Activated CD4-positive, alpha-beta memory T cell treated with anti-CD3 and anti-CD28 coated beads for 36 hours (primary cell): Measurements from ENCODE around the gene MRPL44. TPM values are rescaled to one million over a fixed set of nuclear protein-coding genes. Genes with fewer than 3 reads are reported as not detected.

ENCODE experiments used
- CTCF ChIA-PET: fragments of 350-600 bp; sonication (Branson Sonifier 250); formaldehyde crosslinking; loops from one replicate; lab custom pipeline; 2021; ENCODE audit warnings: antibody characterized with exemption, inconsistent platforms; lab: Charles Lee
- POLR2A ChIA-PET: fragments of 350-600 bp; sonication (Branson Sonifier 250); formaldehyde crosslinking; loops from one replicate; lab custom pipeline; 2021; ENCODE audit warnings: antibody characterized with exemption; lab: Charles Lee
- DNase-seq: peaks from one replicate; pipeline ENCODE4 v3.0.0-alpha.2; 2020
- H3K27ac Mint-ChIP-seq: one replicate; pipeline ENCODE4 v1.8.0; 2021; ENCODE audit warnings: mixed read lengths
- H3K27me3 Mint-ChIP-seq: one replicate; pipeline ENCODE4 v1.8.0; 2021; ENCODE audit warnings: mixed read lengths
- H3K36me3 Mint-ChIP-seq: one replicate; pipeline ENCODE4 v1.8.0; 2021; ENCODE audit warnings: mixed read lengths
- H3K4me1 Mint-ChIP-seq: one replicate; pipeline ENCODE4 v1.8.0; 2021; ENCODE audit warnings: low read depth, mixed read lengths
- H3K4me3 Mint-ChIP-seq: one replicate; pipeline ENCODE4 v1.8.0; 2021; ENCODE audit warnings: mild to moderate bottlenecking, mixed read lengths
- H3K9me3 Mint-ChIP-seq: one replicate; pipeline ENCODE4 v1.8.0; 2021; ENCODE audit warnings: mixed read lengths
- intact Hi-C: fragments of 100-400 bp; cut with micrococcal nuclease; formaldehyde crosslinking; loops from one replicate; pipeline ENCODE4 v1.15.1; 2023
- total RNA-seq, 2 experiments: library from RNA; stranded (reverse); gene quantifications; one replicate each; pipeline ENCODE4 v1.2.3, GENCODE V29; 2021

Gene MRPL44
- total RNA-seq, 2 experiments from 2014 or later, result 39.4 to 41.6 TPM

DNA sequence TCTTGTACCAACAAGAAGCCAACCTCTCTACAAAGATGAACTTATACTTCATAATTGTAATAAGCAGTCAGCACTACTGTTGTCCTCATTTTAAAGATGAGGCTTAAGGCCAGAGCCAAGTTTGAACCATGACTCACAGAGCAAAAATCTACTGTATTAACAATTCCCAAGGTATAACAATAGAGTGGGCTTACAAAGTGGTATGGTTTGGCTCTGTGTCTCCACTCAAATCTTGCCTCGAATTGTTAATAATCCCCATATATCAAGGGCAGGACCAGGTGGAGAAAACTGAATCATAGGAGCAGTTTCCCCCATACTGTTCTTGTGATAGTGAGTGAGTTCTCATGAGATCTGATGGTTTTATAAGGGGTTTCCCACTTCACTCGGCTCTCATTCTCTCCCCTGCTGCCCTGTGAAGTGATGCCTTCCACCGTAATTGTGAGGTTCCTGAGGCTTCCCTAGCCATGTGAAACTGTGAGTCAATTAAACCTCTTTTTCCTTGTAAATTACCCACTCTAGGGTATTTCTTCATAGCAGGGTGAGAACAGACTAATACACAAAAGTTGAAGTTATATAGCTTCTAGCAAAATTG, 19.5 kb downstream of the MRPL44 start:
- H3K27ac Mint-ChIP-seq, result no peak overlapping the region
- H3K36me3 Mint-ChIP-seq, result peaks cover 4% of the 10 kb centered on the region
- no peak overlapping the region for H3K4me3 Mint-ChIP-seq
- no peak for DNase-seq
- no peaks in the 10 kb centered on the region for H3K4me1 Mint-ChIP-seq
- H3K27me3 Mint-ChIP-seq, result no peaks in the 10 kb centered on the region
- POLR2A ChIA-PET, result no interaction called here
- intact Hi-C loops, result no loop called here
- CTCF ChIA-PET, result interaction anchor here (1.4 to 6.5 kb wide), 2 partner anchors 17 to 392 kb away, joined by 3 to 41 read pairs; no protein-coding TSS in a partner anchor
- H3K9me3 Mint-ChIP-seq, result no peaks in the 10 kb centered on the region

DNA sequence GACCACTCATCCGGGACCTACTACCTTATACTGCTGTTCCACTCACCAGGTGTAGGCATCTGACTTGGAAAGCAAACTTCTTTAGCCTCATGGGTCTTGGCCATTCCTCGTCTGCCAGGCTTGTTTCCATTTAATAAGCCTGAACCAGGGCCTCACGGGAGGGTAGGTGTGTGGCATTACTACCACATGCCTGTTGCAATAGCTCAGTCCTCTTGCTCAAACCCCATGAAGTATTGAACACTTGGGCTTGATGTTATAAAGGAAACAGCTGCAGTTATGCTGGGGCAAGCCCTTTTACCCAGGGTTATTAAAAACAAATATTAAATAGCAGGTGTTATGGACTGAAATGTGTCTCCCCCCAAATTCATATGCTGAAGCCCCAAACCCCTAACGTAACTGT, 21.2 kb downstream of the MRPL44 start:
- ChIA-PET POLR2A (no interaction called here), CTCF (interaction anchor here (5.2 to 6.5 kb wide), 2 partner anchors 8 to 15 kb away, joined by 34 to 41 read pairs; no protein-coding TSS in a partner anchor)
- Mint-ChIP-seq H3K36me3 (no peaks in the 10 kb centered on the region), H3K27me3 (no peaks in the 10 kb centered on the region), H3K9me3 (no peaks in the 10 kb centered on the region), H3K4me3 (no peak overlapping the region), H3K4me1 (no peaks in the 10 kb centered on the region), H3K27ac (no peak overlapping the region)
- intact Hi-C loops, result no loop called here
- DNase-seq, result no peak

DNA sequence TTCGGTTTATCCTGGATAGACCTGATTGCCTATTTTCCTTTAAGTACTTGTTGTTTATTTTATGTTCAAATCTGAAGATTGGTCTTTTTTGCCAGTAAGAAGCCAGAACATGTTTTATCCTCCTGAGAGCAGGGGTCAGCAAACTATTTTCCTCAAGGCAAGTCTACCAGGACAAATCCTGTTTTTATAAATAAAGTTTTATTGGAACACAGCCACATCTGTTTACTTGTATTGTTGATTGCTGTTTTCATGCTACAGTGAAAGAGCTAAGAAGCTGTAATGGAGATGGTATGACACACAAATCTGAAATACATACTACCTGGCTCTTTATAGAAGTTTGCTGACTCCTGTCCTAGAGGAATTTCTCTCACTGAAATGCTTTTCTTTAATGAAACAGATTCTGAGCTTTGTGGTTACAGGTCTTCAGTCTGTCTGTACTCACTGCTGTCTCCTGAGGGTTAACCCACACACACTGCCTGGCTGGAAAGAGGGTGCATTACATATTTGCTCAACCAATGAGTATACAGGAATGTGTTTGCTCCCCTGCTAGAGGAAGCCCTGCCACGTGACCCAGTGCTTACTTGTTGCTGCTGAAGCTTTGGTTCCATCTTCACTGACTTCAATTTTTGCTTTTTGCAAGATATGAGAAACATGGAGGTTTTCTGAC, 22.6 kb downstream of the MRPL44 start:
- CTCF ChIA-PET, result interaction anchor here (0.8 to 6.5 kb wide), 3 partner anchors 10 to 14 kb away, joined by 3 to 41 read pairs (median 34); no protein-coding TSS in a partner anchor
- POLR2A ChIA-PET, result no interaction called here
- intact Hi-C loops, result no loop called here

DNA sequence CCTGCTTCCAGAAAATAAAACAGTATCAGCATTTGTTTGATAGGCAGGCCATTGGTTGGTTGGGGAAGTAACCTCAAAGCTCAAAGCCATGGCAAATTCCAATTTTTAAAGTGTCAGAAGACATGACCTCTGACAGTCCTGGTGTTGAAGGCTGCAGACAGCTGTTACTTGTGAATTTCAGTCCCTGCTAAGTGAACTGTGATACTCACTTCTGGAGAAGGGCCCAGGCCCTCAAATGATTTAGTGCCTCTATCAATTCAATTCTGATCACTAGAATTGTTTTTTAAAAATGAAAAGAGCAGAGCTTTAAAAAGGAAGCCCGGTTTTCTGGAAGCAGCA, 23.1 kb downstream of the MRPL44 start:
- Mint-ChIP-seq H3K9me3 (no peaks in the 10 kb centered on the region), H3K4me1 (no peaks in the 10 kb centered on the region), H3K27ac (no peak overlapping the region), H3K27me3 (peaks cover 3% of the 10 kb centered on the region), H3K36me3 (peaks cover 2% of the 10 kb centered on the region), H3K4me3 (no peak overlapping the region)
- CTCF ChIA-PET, result interaction anchor here (0.8 to 6.5 kb wide), 4 partner anchors 10 to 304 kb away, joined by 3 to 41 read pairs (median 18); no protein-coding TSS in a partner anchor
- intact Hi-C loops, result no loop called here
- POLR2A ChIA-PET, result no interaction called here
- DNase-seq, result no peak

More for the DNA sequence above, 22.6 kb downstream of the MRPL44 start:
- H3K36me3 Mint-ChIP-seq, result peaks cover 2% of the 10 kb centered on the region
- no peak for DNase-seq
- H3K9me3 Mint-ChIP-seq, result no peaks in the 10 kb centered on the region
- no peaks in the 10 kb centered on the region for H3K4me1 Mint-ChIP-seq
- no peak overlapping the region for H3K27ac Mint-ChIP-seq
- H3K4me3 Mint-ChIP-seq, result no peak overlapping the region
- H3K27me3 Mint-ChIP-seq, result peaks cover 3% of the 10 kb centered on the region

DNA sequence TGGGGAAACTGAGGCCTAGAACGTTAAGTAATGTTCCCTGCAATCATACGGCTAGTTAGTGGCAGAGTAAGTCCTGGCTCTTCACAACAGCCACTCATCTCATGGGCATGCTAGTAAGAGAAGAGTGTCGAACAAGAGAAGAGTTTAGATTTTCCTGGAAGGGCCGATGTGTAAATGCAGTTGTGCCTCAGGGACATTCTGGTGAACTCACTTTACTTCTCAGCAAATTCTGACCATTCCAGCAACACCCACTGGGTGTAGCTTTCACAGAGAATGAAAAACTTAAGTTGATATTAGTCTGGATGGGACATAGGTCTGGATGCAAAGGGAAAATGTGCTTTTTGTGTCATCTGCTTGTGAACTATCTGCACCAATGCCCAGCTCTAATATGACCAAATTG, 23.5 kb downstream of the MRPL44 start:
- H3K4me3 Mint-ChIP-seq, result no peak overlapping the region
- no peaks in the 10 kb centered on the region for H3K4me1 Mint-ChIP-seq
- POLR2A ChIA-PET, result no interaction called here
- peaks cover 3% of the 10 kb centered on the region for H3K27me3 Mint-ChIP-seq
- H3K9me3 Mint-ChIP-seq, result no peaks in the 10 kb centered on the region
- CTCF ChIA-PET, result interaction anchor here (0.8 to 6.5 kb wide), 4 partner anchors 11 to 304 kb away, joined by 3 to 41 read pairs (median 18); no protein-coding TSS in a partner anchor
- H3K36me3 Mint-ChIP-seq, result peaks cover 2% of the 10 kb centered on the region
- intact Hi-C loops, result no loop called here
- no peak for DNase-seq
- H3K27ac Mint-ChIP-seq, result no peak overlapping the region

DNA sequence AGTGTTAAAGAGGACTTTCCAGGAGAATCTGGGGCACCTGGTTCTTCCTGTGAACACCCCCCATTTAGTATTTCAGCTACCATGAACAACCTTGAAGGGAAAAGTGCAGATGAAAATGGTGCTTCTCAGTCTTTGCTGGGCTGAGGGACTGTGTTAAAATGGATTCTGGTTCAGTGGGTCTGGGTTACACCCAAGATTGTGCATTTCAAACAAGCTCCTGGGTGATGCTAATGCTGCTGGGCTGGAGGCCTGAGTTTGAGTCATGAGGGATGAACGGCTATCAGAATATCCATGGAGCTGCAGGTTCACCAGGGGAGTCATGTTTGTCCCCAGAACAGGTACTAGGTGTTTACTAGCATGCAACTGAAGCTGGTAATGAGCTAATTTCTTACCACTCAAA, 24.0 kb downstream of the MRPL44 start:
- POLR2A ChIA-PET, result no interaction called here
- peaks cover 3% of the 10 kb centered on the region for H3K27me3 Mint-ChIP-seq
- intact Hi-C loops, result no loop called here
- CTCF ChIA-PET, result interaction anchor here (1.2 to 6.5 kb wide), 3 partner anchors 11 to 303 kb away, joined by 3 to 41 read pairs (median 34); no protein-coding TSS in a partner anchor
- peaks cover 2% of the 10 kb centered on the region for H3K36me3 Mint-ChIP-seq
- H3K9me3 Mint-ChIP-seq, result no peaks in the 10 kb centered on the region
- no peaks in the 10 kb centered on the region for H3K4me1 Mint-ChIP-seq
- no peak overlapping the region for H3K4me3 Mint-ChIP-seq
- H3K27ac Mint-ChIP-seq, result no peak overlapping the region
- DNase-seq, result no peak

DNA sequence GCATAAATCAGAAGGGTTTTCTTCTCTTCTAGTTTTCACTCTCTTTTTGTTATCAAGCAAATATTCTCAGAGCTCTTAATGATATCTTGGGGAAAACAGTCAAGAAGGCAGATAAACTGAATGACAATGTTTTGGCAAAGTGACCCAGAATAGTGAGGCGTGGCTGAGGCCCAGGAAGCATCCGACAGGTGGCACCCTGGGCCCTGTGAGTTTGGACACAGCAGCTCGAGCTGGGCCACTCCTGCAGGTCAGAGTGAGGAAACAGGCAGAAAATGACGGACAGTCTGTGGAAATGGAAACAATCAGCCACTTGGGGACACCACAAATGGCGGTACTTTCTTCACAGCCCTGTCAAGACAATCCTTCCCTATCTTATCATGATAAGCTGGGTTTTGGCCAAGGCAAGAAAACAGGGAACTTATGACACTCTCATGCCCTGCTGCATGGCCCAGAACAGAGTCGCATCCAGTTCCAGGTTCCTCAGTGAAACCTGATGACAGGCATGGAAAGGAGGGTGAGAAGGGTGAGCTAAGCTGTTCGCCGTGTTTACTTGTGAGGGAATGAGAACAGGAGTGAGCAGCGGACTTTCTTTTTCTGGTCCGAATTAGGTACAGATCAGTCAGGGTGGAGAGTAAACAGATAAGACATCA, 32.1 kb downstream of the MRPL44 start:
- Mint-ChIP-seq H3K4me1 (peaks cover 3% of the 10 kb centered on the region), H3K27ac (no peak overlapping the region), H3K36me3 (no peaks in the 10 kb centered on the region), H3K9me3 (no peaks in the 10 kb centered on the region), H3K4me3 (no peak overlapping the region), H3K27me3 (peaks cover 8% of the 10 kb centered on the region)
- ChIA-PET POLR2A (no interaction called here), CTCF (interaction anchor here (1.3 to 8.7 kb wide), 3 partner anchors 9 to 296 kb away, joined by 3 to 263 read pairs (median 21); no protein-coding TSS in a partner anchor)
- no peak for DNase-seq
- intact Hi-C loops, result no loop called here

DNA sequence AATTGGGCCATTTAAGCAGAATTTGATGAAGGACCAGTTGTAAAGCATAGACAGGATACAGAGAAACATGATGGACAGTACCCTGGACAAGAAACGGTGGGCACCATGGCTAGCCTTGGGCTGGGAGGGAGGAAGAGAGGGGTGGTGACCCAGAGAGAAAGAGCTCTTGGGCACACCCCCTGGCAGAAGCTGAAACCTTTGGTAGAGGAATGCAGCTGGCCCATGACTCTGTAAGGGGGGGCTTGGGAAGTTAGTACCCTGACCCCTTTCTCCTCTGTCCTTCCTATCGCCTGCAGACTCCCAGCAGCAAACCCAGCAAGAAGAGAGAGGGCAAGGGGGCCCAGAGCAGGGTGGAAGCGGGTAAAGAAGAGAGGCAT, 32.6 kb downstream of the MRPL44 start:
- no peak for DNase-seq

DNA sequence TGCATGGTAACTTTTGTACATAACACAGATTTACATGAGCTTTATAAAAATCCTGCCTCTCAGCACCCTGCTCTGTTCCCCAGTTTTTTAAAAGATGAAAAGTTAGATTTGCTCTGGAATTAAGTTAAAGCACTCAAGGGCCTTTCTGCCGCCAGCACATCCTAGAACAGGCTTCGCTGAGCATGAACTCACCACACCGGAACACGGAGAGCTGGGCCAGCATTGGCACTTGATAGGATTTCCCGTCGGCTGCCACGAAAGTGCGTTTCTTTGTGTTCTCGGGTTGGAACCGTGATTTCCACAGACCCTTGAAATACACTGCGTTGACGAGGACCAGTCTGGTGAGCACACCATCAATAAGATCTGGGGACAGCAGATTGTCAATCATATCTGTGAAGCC, 34.3 kb downstream of the MRPL44 start:
- H3K36me3 Mint-ChIP-seq, result no peaks in the 10 kb centered on the region
- CTCF ChIA-PET, result interaction anchor here (0.8 to 8.7 kb wide), 6 partner anchors 9 to 294 kb away, joined by 3 to 263 read pairs (median 12); no protein-coding TSS in a partner anchor
- H3K4me1 Mint-ChIP-seq, result peaks cover 16% of the 10 kb centered on the region
- no peak for DNase-seq
- no peak overlapping the region for H3K4me3 Mint-ChIP-seq
- intact Hi-C loops, result loop anchor here (5.0 to 10.0 kb wide), 2 partner anchors 153 to 366 kb away; no protein-coding TSS in a partner anchor
- H3K27me3 Mint-ChIP-seq, result peaks cover 5% of the 10 kb centered on the region
- no peaks in the 10 kb centered on the region for H3K9me3 Mint-ChIP-seq
- POLR2A ChIA-PET, result no interaction called here
- H3K27ac Mint-ChIP-seq, result no peak overlapping the region

More for the DNA sequence above, 32.6 kb downstream of the MRPL44 start:
- intact Hi-C loops, result loop anchor here (5.0 to 10.0 kb wide), 2 partner anchors 155 to 367 kb away; no protein-coding TSS in a partner anchor
- ChIA-PET CTCF (interaction anchor here (1.3 to 8.7 kb wide), 4 partner anchors 9 to 296 kb away, joined by 3 to 263 read pairs (median 48); no protein-coding TSS in a partner anchor), POLR2A (no interaction called here)
- H3K36me3 Mint-ChIP-seq, result no peaks in the 10 kb centered on the region
- H3K4me3 Mint-ChIP-seq, result no peak overlapping the region
- no peaks in the 10 kb centered on the region for H3K9me3 Mint-ChIP-seq
- peaks cover 7% of the 10 kb centered on the region for H3K4me1 Mint-ChIP-seq
- H3K27ac Mint-ChIP-seq, result no peak overlapping the region
- peaks cover 5% of the 10 kb centered on the region for H3K27me3 Mint-ChIP-seq

DNA sequence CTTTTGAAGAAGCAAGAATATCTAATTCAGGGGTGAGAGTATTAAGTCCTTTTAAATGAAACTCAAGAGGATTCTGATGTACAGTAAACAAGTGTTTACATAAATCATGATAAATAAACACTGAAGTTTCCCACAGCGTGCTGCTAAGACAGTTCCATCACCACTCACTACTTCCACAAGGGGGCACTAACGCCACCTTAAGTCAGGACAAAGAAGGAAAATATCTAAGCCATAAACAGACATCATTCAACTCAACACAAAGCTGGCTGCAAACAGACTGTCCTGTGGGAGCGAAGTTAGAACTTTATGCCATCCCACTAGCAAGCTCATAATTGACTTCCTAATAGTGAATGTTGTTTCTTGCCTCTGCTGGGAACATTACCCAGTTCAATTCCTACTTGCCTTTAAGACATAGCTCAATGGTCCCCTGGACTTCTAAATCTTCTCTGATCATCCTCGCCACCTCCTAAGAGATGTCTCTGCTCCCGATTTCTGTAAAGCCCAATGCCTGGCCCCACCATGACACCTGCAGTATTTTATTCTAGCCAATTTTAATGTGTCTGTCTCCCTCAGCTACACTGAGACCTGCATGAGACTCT, 36.5 kb downstream of the MRPL44 start:
- no peaks in the 10 kb centered on the region for H3K27me3 Mint-ChIP-seq
- H3K27ac Mint-ChIP-seq, result no peak overlapping the region
- DNase-seq, result peak; percentile 66
- intact Hi-C loops, result loop anchor here (1.0 to 10.0 kb wide), 6 partner anchors 23 to 364 kb away; no protein-coding TSS in a partner anchor
- peaks cover 16% of the 10 kb centered on the region for H3K4me1 Mint-ChIP-seq
- H3K36me3 Mint-ChIP-seq, result no peaks in the 10 kb centered on the region
- POLR2A ChIA-PET, result interaction anchor here (0.8 kb wide), 1 partner anchor 289 kb away, joined by 3 read pairs; no protein-coding TSS in a partner anchor
- no peaks in the 10 kb centered on the region for H3K9me3 Mint-ChIP-seq
- H3K4me3 Mint-ChIP-seq, result no peak overlapping the region
- CTCF ChIA-PET, result interaction anchor here (0.6 to 8.7 kb wide), 54 partner anchors 9 to 681 kb away, joined by 3 to 263 read pairs (median 4); partner anchors contain the start of gene SERPINE2

DNA sequence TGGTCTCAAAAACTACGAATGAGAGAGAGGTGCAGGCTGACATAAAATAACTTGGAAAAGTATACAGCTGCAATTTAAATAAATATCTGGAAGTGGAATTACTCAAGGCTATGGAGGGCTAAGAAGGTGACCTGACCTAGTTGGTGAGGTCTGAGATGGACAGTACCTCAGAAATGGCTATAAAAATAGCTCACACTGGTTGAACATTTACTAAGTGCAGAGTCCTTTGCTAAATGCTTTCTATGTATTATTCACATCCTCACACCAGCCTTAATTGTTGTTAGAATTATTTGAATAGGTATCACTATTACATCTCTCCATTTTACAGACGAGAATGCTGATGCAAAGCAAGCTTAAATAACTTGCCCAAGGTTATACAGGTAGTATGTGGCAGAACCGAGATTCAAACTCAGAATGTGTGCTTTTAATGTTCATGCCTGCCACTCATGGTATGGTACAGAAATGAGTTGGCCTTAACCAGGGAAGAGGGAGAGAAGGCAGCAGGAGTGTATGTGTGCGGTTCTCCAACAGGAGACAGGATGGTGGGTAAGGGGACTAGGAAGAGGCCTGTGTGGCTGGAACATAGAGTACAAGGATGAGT, 37.4 kb downstream of the MRPL44 start:
- intact Hi-C loops, result loop anchor here (2.0 to 10.0 kb wide), 3 partner anchors 32 to 363 kb away; no protein-coding TSS in a partner anchor
- DNase-seq, result no peak

More for the DNA sequence above, 37.4 kb downstream of the MRPL44 start:
- H3K27me3 Mint-ChIP-seq, result no peaks in the 10 kb centered on the region
- CTCF ChIA-PET, result interaction anchor here (0.6 to 8.7 kb wide), 25 partner anchors 8 to 656 kb away, joined by 3 to 263 read pairs (median 5); partner anchors contain the start of gene SERPINE2
- H3K36me3 Mint-ChIP-seq, result no peaks in the 10 kb centered on the region
- POLR2A ChIA-PET, result interaction anchor here (0.8 kb wide), 1 partner anchor 288 kb away, joined by 3 read pairs; no protein-coding TSS in a partner anchor
- H3K4me3 Mint-ChIP-seq, result no peak overlapping the region
- peak overlapping the region; percentile 30 for H3K27ac Mint-ChIP-seq
- peaks cover 16% of the 10 kb centered on the region for H3K4me1 Mint-ChIP-seq
- no peaks in the 10 kb centered on the region for H3K9me3 Mint-ChIP-seq
